Uterus (tissue), 4 donors: ENCODE results near the gene NUP188. TPM values are rescaled to one million over a fixed set of nuclear protein-coding genes. Genes with fewer than 3 reads are reported as not detected.
"Not testable (repeated sequence)": the region's sequence is repeated elsewhere in the genome, so short reads cannot be mapped to it uniquely, and the experiment has no call there.

ENCODE experiments used
- DNase-seq, 2 donors: peaks; one replicate each; pipeline ENCODE4 v3.0.0-alpha.2; 2019 to 2020
- H3K27ac ChIP-seq, 2 donors: fragments of 200-600 bp; sonication (generic); 1 replicate in 1 of 2; 2 replicates in 1 of 2; pipeline ENCODE4 v1.5.1; 2016 to 2018
- H3K27me3 ChIP-seq, 2 donors: fragments of 200-600 bp; sonication (generic); one replicate each; pipeline ENCODE4 v1.5.1; 2018 to 2019; ENCODE audit warnings: control low read depth in 1 of 2
- H3K36me3 ChIP-seq, 2 donors: fragments of 200-600 bp; sonication (generic); one replicate each; pipeline ENCODE4 v1.5.1; 2019; ENCODE audit warnings: control low read depth in 1 of 2
- H3K4me1 ChIP-seq, 2 donors: fragments of 200-600 bp; sonication (generic); one replicate each; pipeline ENCODE4 v1.5.1; 2018 to 2019; ENCODE audit warnings: control low read depth in 1 of 2
- H3K4me3 ChIP-seq, 2 donors: fragments of 200-600 bp; sonication (generic); 1 replicate in 1 of 2; 2 replicates in 1 of 2; pipeline ENCODE4 v1.5.1; 2018 to 2019; ENCODE audit warnings: mild to moderate bottlenecking in 1 of 2
- H3K9me3 ChIP-seq, 2 donors: fragments of 200-600 bp; sonication (generic); one replicate each; pipeline ENCODE4 v1.5.1; 2019; ENCODE audit warnings: control low read depth in 1 of 2
- POLR2A ChIP-seq, 2 donors: fragments of 450-650 bp; IDR thresholded peaks; one replicate each; pipeline ENCODE4 v1.6.1; 2016; ENCODE audit warnings: antibody characterized with exemption in 2 of 2, mild to moderate bottlenecking in 1 of 2, moderate library complexity in 1 of 2
- intact Hi-C: fragments of 100-400 bp; cut with DNase I; formaldehyde crosslinking; loops from one replicate; pipeline ENCODE4 v1.15.1; 2023; ENCODE audit warnings: low total_unique reads
- total RNA-seq, 4 donors: library from RNA; depleted of rRNA in 3 of 4; stranded (reverse); fragments of >200 nt in 3 of 4; gene quantifications; one replicate each; pipeline versions ENCODE4 v1.1.0 to v1.2.4, GENCODE V29; 2014 to 2023
- TF ChIP-seq, protein P1 (sequence below), 4 experiments: fragments of 200-600 bp in 2 of 4; fragments of 450-650 bp in 2 of 4; sonication (generic) in 2 of 4; IDR thresholded peaks; one replicate each; pipeline ENCODE4 v1.5.1; 2016 to 2019; ENCODE audit warnings: antibody characterized with exemption in 4 of 4, mild to moderate bottlenecking in 2 of 4, moderate library complexity in 1 of 4
- donor health status: DM: yes; HTN: yes; CAD: no.

Gene NUP188
- total RNA-seq, 4 donors from 2014 or later = 21.5 to 75.4 (median 36.9) TPM

DNA sequence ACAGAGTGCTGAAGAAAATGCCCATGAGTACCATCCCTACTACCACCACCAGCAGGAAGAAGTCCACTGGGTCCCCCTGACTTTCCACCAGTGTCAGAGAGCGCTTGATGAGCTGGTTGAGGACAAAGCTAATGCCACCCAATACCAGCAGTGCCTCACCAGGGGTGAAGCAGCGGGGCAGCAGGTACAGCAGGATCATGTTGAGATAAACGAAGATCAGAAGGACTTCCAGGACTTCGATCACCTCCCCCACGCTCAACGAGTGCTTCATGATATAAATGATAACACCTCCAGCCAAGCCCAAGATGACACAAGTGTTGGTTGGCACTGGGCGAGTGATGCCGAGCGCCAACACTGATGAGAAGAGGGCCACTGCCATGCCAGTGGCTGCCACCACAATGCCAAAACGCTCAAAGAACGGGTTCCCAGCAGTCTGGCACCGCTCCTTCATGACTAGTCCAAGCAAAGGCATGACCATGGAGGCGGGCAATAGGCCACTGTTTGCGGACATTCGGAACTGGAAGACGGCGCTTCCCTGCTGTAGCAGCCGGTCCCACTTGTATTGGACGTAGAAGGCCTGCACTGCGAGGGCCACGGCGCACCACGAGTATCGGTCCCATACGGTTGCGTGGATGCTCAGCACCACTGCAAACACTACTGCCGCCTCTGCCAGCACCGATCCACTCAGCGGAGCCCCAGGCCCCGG, 775 bp upstream of the NUP188 start:
- Histone ChIP-seq H3K27me3 (no peaks in the 10 kb centered on the region), H3K36me3 (no peaks in the 10 kb centered on the region), H3K4me1 (peaks cover 0 to 9% of the 10 kb centered on the region in 2 donors), H3K27ac (peak overlapping the region; percentile 92 to 97), H3K4me3 (peak overlapping the region; percentile 61 to 99), H3K9me3 (no peaks in the 10 kb centered on the region)
- intact Hi-C loops = no loop called here
- TF ChIP-seq, protein P1, sequence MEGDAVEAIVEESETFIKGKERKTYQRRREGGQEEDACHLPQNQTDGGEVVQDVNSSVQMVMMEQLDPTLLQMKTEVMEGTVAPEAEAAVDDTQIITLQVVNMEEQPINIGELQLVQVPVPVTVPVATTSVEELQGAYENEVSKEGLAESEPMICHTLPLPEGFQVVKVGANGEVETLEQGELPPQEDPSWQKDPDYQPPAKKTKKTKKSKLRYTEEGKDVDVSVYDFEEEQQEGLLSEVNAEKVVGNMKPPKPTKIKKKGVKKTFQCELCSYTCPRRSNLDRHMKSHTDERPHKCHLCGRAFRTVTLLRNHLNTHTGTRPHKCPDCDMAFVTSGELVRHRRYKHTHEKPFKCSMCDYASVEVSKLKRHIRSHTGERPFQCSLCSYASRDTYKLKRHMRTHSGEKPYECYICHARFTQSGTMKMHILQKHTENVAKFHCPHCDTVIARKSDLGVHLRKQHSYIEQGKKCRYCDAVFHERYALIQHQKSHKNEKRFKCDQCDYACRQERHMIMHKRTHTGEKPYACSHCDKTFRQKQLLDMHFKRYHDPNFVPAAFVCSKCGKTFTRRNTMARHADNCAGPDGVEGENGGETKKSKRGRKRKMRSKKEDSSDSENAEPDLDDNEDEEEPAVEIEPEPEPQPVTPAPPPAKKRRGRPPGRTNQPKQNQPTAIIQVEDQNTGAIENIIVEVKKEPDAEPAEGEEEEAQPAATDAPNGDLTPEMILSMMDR (IDR thresholded peaks at IDR 0.05) = no peak
- no peak for TF ChIP-seq POLR2A (IDR thresholded peaks at IDR 0.05)
- DNase-seq = no peak

DNA sequence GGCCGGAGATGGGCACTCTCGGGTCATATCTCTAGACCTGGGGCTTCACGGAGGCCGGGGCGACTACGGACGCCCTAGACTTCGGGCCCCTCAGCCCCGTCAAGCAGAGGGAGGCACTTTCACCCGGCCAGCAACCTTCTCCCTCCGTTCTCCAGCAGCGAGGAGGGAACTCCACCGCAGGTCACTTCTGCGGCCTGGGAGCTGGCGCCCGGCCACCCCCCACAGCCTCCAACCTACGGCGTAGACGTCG, 297 bp upstream of the NUP188 start:
- Histone ChIP-seq H3K4me3 (peak overlapping the region; percentile 61 to 99), H3K4me1 (peaks cover 0 to 9% of the 10 kb centered on the region in 2 donors), H3K36me3 (no peaks in the 10 kb centered on the region), H3K9me3 (no peaks in the 10 kb centered on the region), H3K27me3 (no peaks in the 10 kb centered on the region), H3K27ac (peak overlapping the region; percentile 92 to 97)
- no peak for TF ChIP-seq POLR2A (IDR thresholded peaks at IDR 0.05)
- TF ChIP-seq, protein P1 (IDR thresholded peaks at IDR 0.05) = no peak
- DNase-seq = no peak
- intact Hi-C loops = no loop called here

DNA sequence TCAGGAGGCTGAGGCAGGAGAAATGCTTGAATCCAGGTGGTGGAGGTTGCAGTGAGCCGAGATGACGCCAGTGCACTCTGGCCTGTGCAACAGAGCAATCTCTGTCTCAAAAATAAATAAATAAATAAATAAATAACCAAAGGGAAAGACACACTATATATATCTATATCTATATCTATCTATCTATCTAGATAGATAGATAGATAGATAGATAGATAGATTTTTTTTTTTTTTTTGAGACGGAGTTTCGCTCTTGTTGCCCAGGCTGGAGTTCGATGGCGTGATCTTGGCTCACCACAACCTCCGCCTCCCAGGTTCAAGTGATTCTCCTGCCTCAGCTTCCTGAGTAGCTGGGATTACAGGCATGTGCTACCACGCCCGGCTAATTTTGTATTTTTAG, 13.9 kb downstream of the NUP188 start:
- H3K4me3 ChIP-seq, H3K36me3 ChIP-seq, intact Hi-C loops, H3K27me3 ChIP-seq, H3K27ac ChIP-seq, H3K9me3 ChIP-seq, DNase-seq, H3K4me1 ChIP-seq: not testable (repeated sequence)

DNA sequence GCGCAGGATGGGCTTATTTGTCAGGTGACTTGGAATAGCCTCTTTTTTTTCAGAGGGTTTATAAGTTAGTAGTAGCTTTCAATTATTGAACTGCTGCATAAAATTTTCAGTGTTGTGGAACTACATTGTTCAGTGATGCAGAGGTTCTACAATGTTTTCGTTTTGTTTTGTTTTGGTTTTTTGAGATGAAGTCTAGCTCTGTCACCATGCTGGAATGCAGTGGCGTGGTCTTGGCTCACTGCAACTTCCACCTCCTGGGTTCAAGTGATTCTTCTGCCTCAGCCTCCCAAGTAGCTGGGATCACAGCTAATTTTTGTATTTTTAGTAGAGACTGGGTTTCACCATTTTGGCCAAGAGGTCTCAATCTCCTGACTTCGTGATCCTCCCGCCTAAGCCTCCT, 22.0 kb downstream of the NUP188 start:
- no peak for TF ChIP-seq POLR2A (IDR thresholded peaks at IDR 0.05)
- TF ChIP-seq, protein P1 (IDR thresholded peaks at IDR 0.05) = no peak
- H3K27me3 ChIP-seq = no peaks in the 10 kb centered on the region
- H3K36me3 ChIP-seq = no peaks in the 10 kb centered on the region
- no peaks in the 10 kb centered on the region for H3K4me1 ChIP-seq
- H3K4me3 ChIP-seq = no peak overlapping the region
- no peak overlapping the region for H3K27ac ChIP-seq
- intact Hi-C loops = no loop called here
- no peak for DNase-seq
- H3K9me3 ChIP-seq = no peaks in the 10 kb centered on the region

DNA sequence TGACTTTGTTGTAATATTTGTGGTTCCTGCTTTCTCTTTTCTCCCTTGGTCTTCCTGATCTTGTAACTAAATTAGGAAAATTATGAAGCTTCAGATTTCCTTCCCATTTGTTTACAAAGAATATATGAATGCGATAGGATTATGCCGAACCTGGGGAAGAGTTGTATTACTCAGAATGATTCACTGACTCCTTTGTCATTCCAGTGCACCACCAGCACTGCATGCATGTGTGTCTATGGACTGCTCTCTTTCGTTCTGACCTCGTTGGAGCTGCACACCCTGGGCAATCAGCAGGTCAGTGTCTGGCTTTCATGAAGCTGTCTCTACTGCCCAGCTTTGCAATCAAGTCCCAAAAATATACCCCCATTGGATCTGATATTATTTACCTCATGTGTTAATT, 25.5 kb downstream of the NUP188 start:
- intact Hi-C loops = no loop called here
- no peak overlapping the region for H3K4me3 ChIP-seq
- no peak for DNase-seq
- no peaks in the 10 kb centered on the region for H3K27me3 ChIP-seq
- H3K27ac ChIP-seq = no peak overlapping the region
- no peaks in the 10 kb centered on the region for H3K9me3 ChIP-seq
- H3K4me1 ChIP-seq = no peaks in the 10 kb centered on the region
- no peaks in the 10 kb centered on the region for H3K36me3 ChIP-seq
- no peak for TF ChIP-seq POLR2A (IDR thresholded peaks at IDR 0.05)
- TF ChIP-seq, protein P1 (IDR thresholded peaks at IDR 0.05) = no peak

DNA sequence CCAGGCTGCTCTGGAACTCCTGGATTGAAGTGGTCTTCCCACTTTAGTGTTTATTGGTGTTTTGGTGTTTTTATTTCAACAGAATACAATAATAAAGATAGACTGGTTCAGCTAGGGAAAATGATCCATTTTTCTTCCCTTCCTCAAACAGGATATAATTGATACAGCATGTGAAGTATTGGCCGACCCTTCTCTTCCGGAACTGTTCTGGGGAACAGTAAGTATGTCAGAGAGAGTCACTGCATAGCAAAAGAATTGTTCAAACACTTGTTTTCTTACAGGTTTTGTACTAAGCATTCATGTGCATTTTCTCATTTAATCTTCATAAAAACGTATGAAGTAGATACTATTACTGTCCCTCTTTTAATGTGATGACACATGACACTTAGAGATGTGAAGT, 31.6 kb downstream of the NUP188 start:
- no peak overlapping the region for H3K4me3 ChIP-seq
- no peaks in the 10 kb centered on the region for H3K27me3 ChIP-seq
- no peak overlapping the region for H3K27ac ChIP-seq
- TF ChIP-seq, protein P1 (IDR thresholded peaks at IDR 0.05) = no peak
- no peak for TF ChIP-seq POLR2A (IDR thresholded peaks at IDR 0.05)
- DNase-seq = no peak
- H3K4me1 ChIP-seq = no peaks in the 10 kb centered on the region
- no peaks in the 10 kb centered on the region for H3K9me3 ChIP-seq
- intact Hi-C loops = no loop called here
- no peaks in the 10 kb centered on the region for H3K36me3 ChIP-seq
